SK-N-SH treated with all-trans-retinoic acid at 6 μM for 48 hours (cell line): ENCODE data around the gene HOXA7.
A peak's percentile ranks its signal among the peaks of the same experiment; 100 is the strongest.

Experiments
- ATAC-seq: fragments of 200-7000 bp; cut with Tn5 transposase; 3 replicates; pipeline ENCODE4 v1.9.1; 2020; ENCODE audit warnings: mild to moderate bottlenecking, moderate library complexity
- ARNTL ChIP-seq: fragments of 450-650 bp; formaldehyde crosslinking; IDR thresholded peaks from 2 replicates; pipeline ENCODE4 v1.5.0; 2020; ENCODE audit warnings: low read depth, mild to moderate bottlenecking, moderate library complexity, borderline replicate concordance
- BACH2 ChIP-seq: fragments of 250-450 bp; sonication (Bioruptor Pico); IDR thresholded peaks from 2 replicates; pipeline ENCODE4 v1.9.0; 2021; ENCODE audit warnings: mild to moderate bottlenecking, borderline replicate concordance
- CSDC2 ChIP-seq: fragments of 250-450 bp; sonication (Bioruptor Pico); IDR thresholded peaks from 2 replicates; pipeline ENCODE4 v1.5.0; 2020; ENCODE audit warnings: mild to moderate bottlenecking, moderate library complexity
- CSRNP3 ChIP-seq: fragments of 250-450 bp; sonication (Bioruptor Pico); IDR thresholded peaks from 2 replicates; pipeline ENCODE4 v1.5.1; 2021; ENCODE audit warnings: mild to moderate bottlenecking, moderate library complexity
- ESRRG ChIP-seq: fragments of 250-450 bp; sonication (Bioruptor Pico); IDR thresholded peaks from 2 replicates; pipeline ENCODE4 v1.6.1; 2021; ENCODE audit warnings: mild to moderate bottlenecking
- GLIS3 ChIP-seq: fragments of 250-450 bp; sonication (Bioruptor Pico); IDR thresholded peaks from 2 replicates; pipeline ENCODE4 v1.5.0; 2020; ENCODE audit warnings: mild to moderate bottlenecking, moderate library complexity
- ISL1 ChIP-seq: fragments of 250-450 bp; sonication (Bioruptor Pico); IDR thresholded peaks from 2 replicates; pipeline ENCODE4 v2.1.2; 2022; ENCODE audit warnings: mild to moderate bottlenecking, moderate library complexity
- OSR1 ChIP-seq: fragments of 250-450 bp; sonication (Bioruptor Pico); IDR thresholded peaks from 2 replicates; pipeline ENCODE4 v1.8.0; 2022; ENCODE audit warnings: moderate library complexity, mild to moderate bottlenecking, inconsistent platforms
- PATZ1 ChIP-seq: fragments of 250-450 bp; sonication (Bioruptor Pico); IDR thresholded peaks from 2 replicates; pipeline ENCODE4 v1.8.0; 2020; ENCODE audit warnings: mild to moderate bottlenecking, moderate library complexity, borderline replicate concordance
- POU6F1 ChIP-seq: fragments of 250-450 bp; sonication (Bioruptor Pico); IDR thresholded peaks from 2 replicates; pipeline ENCODE4 v1.8.0; 2021; ENCODE audit warnings: low read depth, mild to moderate bottlenecking, moderate library complexity, borderline replicate concordance
- PPARA ChIP-seq: fragments of 250-450 bp; sonication (Bioruptor Pico); IDR thresholded peaks from 2 replicates; pipeline ENCODE4 v1.5.0; 2020; ENCODE audit warnings: mild to moderate bottlenecking, borderline replicate concordance
- RARB ChIP-seq: fragments of 250-450 bp; sonication (Bioruptor Pico); IDR thresholded peaks from 2 replicates; pipeline ENCODE4 v1.8.0; 2021; ENCODE audit warnings: mild to moderate bottlenecking, moderate library complexity
- SNAI2 ChIP-seq: fragments of 250-450 bp; sonication (Bioruptor Pico); IDR thresholded peaks from 2 replicates; pipeline ENCODE4 v1.5.0; 2020; ENCODE audit warnings: mild to moderate bottlenecking, moderate library complexity
- TCF4 ChIP-seq: fragments of 250-450 bp; sonication (Bioruptor Pico); IDR thresholded peaks from 2 replicates; pipeline ENCODE4 v1.8.0; 2021; ENCODE audit warnings: mild to moderate bottlenecking, moderate library complexity, borderline replicate concordance
- TOX ChIP-seq: fragments of 250-450 bp; sonication (Bioruptor Pico); IDR thresholded peaks from 2 replicates; pipeline ENCODE4 v1.8.0; 2021; ENCODE audit warnings: mild to moderate bottlenecking, moderate library complexity, borderline replicate concordance
- ZFP3 ChIP-seq: fragments of 250-450 bp; sonication (Bioruptor Pico); IDR thresholded peaks from 2 replicates; pipeline ENCODE4 v1.5.0; 2020; ENCODE audit warnings: mild to moderate bottlenecking, moderate library complexity
- ZFP30 ChIP-seq: fragments of 450-650 bp; formaldehyde crosslinking; IDR thresholded peaks from 2 replicates; pipeline ENCODE4 v1.5.0; 2022; ENCODE audit warnings: mild to moderate bottlenecking, moderate library complexity
- ZNF565 ChIP-seq: fragments of 450-650 bp; formaldehyde crosslinking; conservative IDR thresholded peaks from 2 replicates; pipeline ENCODE4 v1.5.0; 2020; ENCODE audit warnings: low read depth, mild to moderate bottlenecking, moderate library complexity
- ZNF70 ChIP-seq: fragments of 450-650 bp; formaldehyde crosslinking; IDR thresholded peaks from 2 replicates; pipeline ENCODE4 v1.5.0; 2020; ENCODE audit warnings: mild to moderate bottlenecking, moderate library complexity
- ZNF8 ChIP-seq: fragments of 450-650 bp; formaldehyde crosslinking; IDR thresholded peaks from 2 replicates; pipeline ENCODE4 v1.5.0; 2020; ENCODE audit warnings: mild to moderate bottlenecking, moderate library complexity
- TF ChIP-seq, protein P1 (sequence below): fragments of 250-450 bp; sonication (Bioruptor Pico); IDR thresholded peaks from 2 replicates; pipeline ENCODE4 v1.5.1; 2020; ENCODE audit warnings: low read depth, mild to moderate bottlenecking, moderate library complexity
- TF ChIP-seq, protein P2 (sequence below): fragments of 250-450 bp; sonication (Bioruptor Pico); IDR thresholded peaks from 2 replicates; pipeline ENCODE4 v1.5.0; 2020; ENCODE audit warnings: mild to moderate bottlenecking, moderate library complexity

The HOXA7 gene

GRCh38 chr7:27156508-27156898, at the start of gene HOXA7:
HOXA7 (minus strand) TSS chr7:27156675; CDS start chr7:27156545, 130 bp downstream.
- no peak for TF ChIP-seq ZFP3 (CRISPR knock-in tag)
- TF ChIP-seq SNAI2 (CRISPR knock-in tag): no peak
- no peak for ATAC-seq

- no peak for ATAC-seq
- no peak for TF ChIP-seq ESRRG (CRISPR knock-in tag)
- TF ChIP-seq BACH2 (CRISPR knock-in tag): no peak
- TF ChIP-seq ARNTL (CRISPR knock-in tag): no peak
- TF ChIP-seq ZNF565 (CRISPR knock-in tag): no peak
- TF ChIP-seq ZNF70 (CRISPR knock-in tag): no peak
- TF ChIP-seq ZFP30 (CRISPR knock-in tag): no peak
- no peak for TF ChIP-seq CSRNP3 (CRISPR knock-in tag)
- TF ChIP-seq, protein P1, sequence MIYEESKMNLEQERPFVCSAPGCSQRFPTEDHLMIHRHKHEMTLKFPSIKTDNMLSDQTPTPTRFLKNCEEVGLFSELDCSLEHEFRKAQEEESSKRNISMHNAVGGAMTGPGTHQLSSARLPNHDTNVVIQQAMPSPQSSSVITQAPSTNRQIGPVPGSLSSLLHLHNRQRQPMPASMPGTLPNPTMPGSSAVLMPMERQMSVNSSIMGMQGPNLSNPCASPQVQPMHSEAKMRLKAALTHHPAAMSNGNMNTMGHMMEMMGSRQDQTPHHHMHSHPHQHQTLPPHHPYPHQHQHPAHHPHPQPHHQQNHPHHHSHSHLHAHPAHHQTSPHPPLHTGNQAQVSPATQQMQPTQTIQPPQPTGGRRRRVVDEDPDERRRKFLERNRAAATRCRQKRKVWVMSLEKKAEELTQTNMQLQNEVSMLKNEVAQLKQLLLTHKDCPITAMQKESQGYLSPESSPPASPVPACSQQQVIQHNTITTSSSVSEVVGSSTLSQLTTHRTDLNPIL (CRISPR knock-in tag): no peak
- TF ChIP-seq PPARA (CRISPR knock-in tag): no peak
- TF ChIP-seq POU6F1 (CRISPR knock-in tag): no peak
- TF ChIP-seq, protein P2, sequence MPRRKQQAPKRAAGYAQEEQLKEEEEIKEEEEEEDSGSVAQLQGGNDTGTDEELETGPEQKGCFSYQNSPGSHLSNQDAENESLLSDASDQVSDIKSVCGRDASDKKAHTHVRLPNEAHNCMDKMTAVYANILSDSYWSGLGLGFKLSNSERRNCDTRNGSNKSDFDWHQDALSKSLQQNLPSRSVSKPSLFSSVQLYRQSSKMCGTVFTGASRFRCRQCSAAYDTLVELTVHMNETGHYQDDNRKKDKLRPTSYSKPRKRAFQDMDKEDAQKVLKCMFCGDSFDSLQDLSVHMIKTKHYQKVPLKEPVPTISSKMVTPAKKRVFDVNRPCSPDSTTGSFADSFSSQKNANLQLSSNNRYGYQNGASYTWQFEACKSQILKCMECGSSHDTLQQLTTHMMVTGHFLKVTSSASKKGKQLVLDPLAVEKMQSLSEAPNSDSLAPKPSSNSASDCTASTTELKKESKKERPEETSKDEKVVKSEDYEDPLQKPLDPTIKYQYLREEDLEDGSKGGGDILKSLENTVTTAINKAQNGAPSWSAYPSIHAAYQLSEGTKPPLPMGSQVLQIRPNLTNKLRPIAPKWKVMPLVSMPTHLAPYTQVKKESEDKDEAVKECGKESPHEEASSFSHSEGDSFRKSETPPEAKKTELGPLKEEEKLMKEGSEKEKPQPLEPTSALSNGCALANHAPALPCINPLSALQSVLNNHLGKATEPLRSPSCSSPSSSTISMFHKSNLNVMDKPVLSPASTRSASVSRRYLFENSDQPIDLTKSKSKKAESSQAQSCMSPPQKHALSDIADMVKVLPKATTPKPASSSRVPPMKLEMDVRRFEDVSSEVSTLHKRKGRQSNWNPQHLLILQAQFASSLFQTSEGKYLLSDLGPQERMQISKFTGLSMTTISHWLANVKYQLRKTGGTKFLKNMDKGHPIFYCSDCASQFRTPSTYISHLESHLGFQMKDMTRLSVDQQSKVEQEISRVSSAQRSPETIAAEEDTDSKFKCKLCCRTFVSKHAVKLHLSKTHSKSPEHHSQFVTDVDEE (CRISPR knock-in tag): no peak
- no peak for TF ChIP-seq RARB (CRISPR knock-in tag)
- TF ChIP-seq CSDC2 (CRISPR knock-in tag): no peak
- no peak for TF ChIP-seq GLIS3
- TF ChIP-seq ZFP3 (CRISPR knock-in tag): no peak
- no peak for TF ChIP-seq ZNF8 (CRISPR knock-in tag)
- no peak for TF ChIP-seq TOX (CRISPR knock-in tag)
- no peak for TF ChIP-seq SNAI2 (CRISPR knock-in tag)
- no peak for TF ChIP-seq OSR1 (CRISPR knock-in tag)
- no peak for TF ChIP-seq ISL1 (CRISPR knock-in tag)
Observed at GRCh38 chr7:27205325-27206280, 49.1 kb upstream of the HOXA7 start.

- no peak for TF ChIP-seq ZNF565 (CRISPR knock-in tag)
- TF ChIP-seq TCF4 (CRISPR knock-in tag): no peak
- TF ChIP-seq GLIS3: no peak
- TF ChIP-seq, protein P1 (CRISPR knock-in tag): no peak
- TF ChIP-seq ZNF8 (CRISPR knock-in tag): no peak
- TF ChIP-seq ZFP30 (CRISPR knock-in tag): no peak
- TF ChIP-seq ESRRG (CRISPR knock-in tag): no peak
- no peak for TF ChIP-seq PPARA (CRISPR knock-in tag)
- TF ChIP-seq ZFP3 (CRISPR knock-in tag): no peak
- TF ChIP-seq OSR1 (CRISPR knock-in tag): no peak
- no peak for TF ChIP-seq ARNTL (CRISPR knock-in tag)
- no peak for TF ChIP-seq PATZ1 (CRISPR knock-in tag)
- TF ChIP-seq CSRNP3 (CRISPR knock-in tag): no peak
- no peak for TF ChIP-seq ZNF70 (CRISPR knock-in tag)
- peak; percentile 7; the same call in 2 of the 3 replicates for ATAC-seq
Observed at GRCh38 chr7:27204851-27205322, 48.4 kb upstream of the HOXA7 start.
